CD4-positive, CD25-positive, alpha-beta regulatory T cell (primary cell): ENCODE measurements around the gene FAM163A. TPM values are rescaled to one million over a fixed set of nuclear protein-coding genes. Genes with fewer than 3 reads are reported as not detected.
A peak's percentile ranks its signal among the peaks of the same experiment; 100 is the strongest.

Experiments
- ATAC-seq, 2 donors: fragments of 150-1000 bp; cut with Tn5 transposase; one replicate each; pipeline ENCODE4 v1.10.0; 2021; ENCODE audit warnings: low read depth in 2 of 2, moderate number of reproducible peaks in 2 of 2, moderate library complexity in 1 of 2
- DNase-seq, 3 donors: peaks; one replicate each; pipeline versions ENCODE4 v3.0.0 to v3.0.0-alpha.2; 2012 to 2022; ENCODE audit warnings: mixed read lengths in 1 of 3
- H3K27ac ChIP-seq: one replicate; pipeline ENCODE4 v1.7.0; 2013; ENCODE audit warnings: mild to moderate bottlenecking, low read length; ENCODE audit not compliant: insufficient read depth, poor library complexity, severe bottlenecking
- H3K27me3 ChIP-seq: one replicate; pipeline ENCODE4 v1.7.0; 2013; ENCODE audit warnings: low read length; ENCODE audit not compliant: control insufficient read depth, insufficient read depth
- H3K36me3 ChIP-seq: one replicate; pipeline ENCODE4 v1.7.0; 2013; ENCODE audit warnings: mild to moderate bottlenecking, low read length, moderate library complexity; ENCODE audit not compliant: control insufficient read depth, insufficient read depth
- H3K4me1 ChIP-seq: 2 replicates; pipeline ENCODE4 v1.7.0; 2013; ENCODE audit warnings: mild to moderate bottlenecking, low read length; ENCODE audit not compliant: insufficient read depth, control insufficient read depth, poor library complexity, severe bottlenecking
- H3K4me3 ChIP-seq: one replicate; pipeline ENCODE4 v1.7.0; 2013; ENCODE audit warnings: low read depth, mild to moderate bottlenecking, low read length, moderate library complexity
- H3K9me3 ChIP-seq, 2 experiments: 1 replicate in 1 of 2; 2 replicates in 1 of 2; pipeline ENCODE4 v1.7.0; 2013; ENCODE audit warnings: low read length in 2 of 2, mild to moderate bottlenecking in 1 of 2, moderate library complexity in 1 of 2; ENCODE audit not compliant: control insufficient read depth in 2 of 2
- H3K27ac Mint-ChIP-seq, 3 donors: one replicate each; pipeline ENCODE4 v1.8.0; 2020 to 2022; ENCODE audit warnings: mild to moderate bottlenecking in 3 of 3, mixed read lengths in 3 of 3, moderate library complexity in 2 of 3
- H3K27me3 Mint-ChIP-seq: one replicate; pipeline ENCODE4 v1.8.0; 2022; ENCODE audit warnings: mild to moderate bottlenecking, mixed read lengths
- H3K36me3 Mint-ChIP-seq: one replicate; pipeline ENCODE4 v1.8.0; 2020; ENCODE audit warnings: mixed read lengths
- H3K4me1 Mint-ChIP-seq, 4 donors: one replicate each; pipeline ENCODE4 v1.8.0; 2020 to 2022; ENCODE audit warnings: mixed read lengths in 4 of 4, mild to moderate bottlenecking in 1 of 4
- H3K4me3 Mint-ChIP-seq, 4 donors: one replicate each; pipeline ENCODE4 v1.8.0; 2020 to 2022; ENCODE audit warnings: mild to moderate bottlenecking in 4 of 4, mixed read lengths in 4 of 4, moderate library complexity in 3 of 4
- H3K9me3 Mint-ChIP-seq, 7 donors: one replicate each; pipeline ENCODE4 v1.8.0; 2020 to 2022; ENCODE audit warnings: mixed read lengths in 7 of 7, mild to moderate bottlenecking in 3 of 7, moderate library complexity in 2 of 7
- polyA plus RNA-seq, 4 donors: library from polyadenylated mRNA; unstranded; fragments of 300-500 nt; fragmentation: Illumina TruSeq; gene quantifications; one replicate each; pipeline ENCODE4 v1.2.3, GENCODE V29; 2021
- total RNA-seq: library from RNA; stranded (reverse); gene quantifications from one replicate; pipeline ENCODE4 v1.2.3, GENCODE V29; 2022

FAM163A gene
- total and polyA plus RNA-seq, 5 donors from 2014 or later, result 0.13 TPM; not detected in 4

DNA sequence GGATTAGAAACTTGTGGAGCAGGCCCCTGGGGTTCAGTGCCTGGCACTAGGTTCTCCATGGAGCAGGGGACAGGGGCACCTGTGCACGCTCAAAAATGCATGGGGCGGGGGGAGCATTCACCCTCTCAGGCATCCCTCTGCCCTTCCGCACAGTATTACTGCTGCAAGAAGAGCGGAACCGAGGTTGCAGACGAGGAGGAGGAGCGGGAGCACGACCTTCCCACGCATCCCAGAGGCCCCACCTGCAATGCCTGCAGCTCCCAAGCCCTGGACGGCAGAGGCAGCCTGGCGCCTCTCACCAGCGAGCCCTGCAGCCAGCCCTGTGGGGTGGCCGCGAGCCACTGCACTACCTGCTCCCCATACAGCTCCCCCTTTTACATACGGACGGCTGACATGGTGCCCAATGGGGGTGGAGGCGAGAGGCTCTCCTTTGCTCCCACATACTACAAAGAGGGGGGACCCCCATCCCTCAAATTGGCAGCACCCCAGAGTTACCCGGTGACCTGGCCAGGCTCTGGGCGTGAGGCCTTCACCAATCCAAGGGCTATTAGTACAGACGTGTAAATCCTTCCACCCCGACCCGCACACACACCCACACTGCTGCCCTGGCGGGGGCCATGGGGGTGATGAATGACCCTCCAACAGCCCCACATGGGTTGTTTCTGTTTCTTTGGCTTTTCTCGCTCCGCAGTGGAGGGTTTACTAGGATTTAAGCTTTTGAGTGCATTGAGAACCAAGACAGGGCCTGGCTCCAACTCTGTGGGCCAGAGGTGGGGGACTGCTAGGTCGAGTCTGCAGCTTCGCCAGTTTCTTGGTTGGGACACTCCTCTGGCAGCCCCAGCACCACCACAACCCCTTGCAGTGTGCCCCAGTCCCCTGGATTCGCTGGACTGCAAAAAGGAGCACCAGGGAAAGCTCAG, 70.8 kb downstream of the FAM163A start:
- no peaks in the 10 kb centered on the region for H3K36me3 ChIP-seq
- Mint-ChIP-seq H3K27me3 (peaks cover 15% of the 10 kb centered on the region), H3K4me1 (peaks cover 0 to 26% (median 12%) of the 10 kb centered on the region in 4 donors), H3K4me3 (peak overlapping the region in 3 of 4 donors; percentile 90 to 97 (median 95)), H3K36me3 (no peaks in the 10 kb centered on the region), H3K27ac (peak overlapping the region in 2 of 3 donors; percentile 38 to 87), H3K9me3 (no peaks in the 10 kb centered on the region)
- no peak for DNase-seq
- H3K4me1 ChIP-seq, result peaks cover 17% of the 10 kb centered on the region
- no peak overlapping the region for H3K4me3 ChIP-seq
- H3K9me3 ChIP-seq, result no peaks in the 10 kb centered on the region
- ATAC-seq, result no peak
- no peak overlapping the region for H3K27ac ChIP-seq
- no peaks in the 10 kb centered on the region for H3K27me3 ChIP-seq

GRCh38 chr1:179814546-179814838, 71.4 kb downstream of the FAM163A start:
- H3K27ac ChIP-seq, result no peak overlapping the region
- DNase-seq, result no peak

DNA sequence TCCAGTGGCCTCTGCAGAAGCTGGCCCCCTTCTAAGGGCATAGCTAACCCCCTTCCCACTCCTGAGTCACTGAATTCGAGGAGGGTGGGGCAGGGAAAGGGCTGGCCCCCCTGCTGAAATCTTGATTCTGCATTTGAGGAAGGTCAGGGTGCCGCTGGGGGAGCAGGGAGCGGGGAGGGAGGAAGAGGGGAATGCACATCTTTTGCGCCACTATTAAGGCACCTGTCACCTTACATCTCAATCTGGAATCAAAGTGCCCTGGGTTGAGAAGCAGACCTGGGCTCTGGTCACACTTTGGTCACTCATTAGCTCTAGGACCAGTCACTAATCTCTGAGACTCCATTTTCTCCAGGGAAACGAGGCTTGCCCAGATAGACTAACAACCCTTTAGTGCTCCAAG, 72.5 kb downstream of the FAM163A start:
- Mint-ChIP-seq H3K36me3 (no peaks in the 10 kb centered on the region), H3K4me1 (peaks cover 0 to 22% (median 7%) of the 10 kb centered on the region in 4 donors), H3K27me3 (peaks cover 9% of the 10 kb centered on the region), H3K27ac (peak overlapping the region in 2 of 3 donors; percentile 87 to 95), H3K4me3 (peak overlapping the region; percentile 87 to 97 (median 92)), H3K9me3 (no peaks in the 10 kb centered on the region)
- Histone ChIP-seq H3K27ac (no peak overlapping the region), H3K9me3 (no peaks in the 10 kb centered on the region), H3K4me3 (peak overlapping the region; percentile 73), H3K27me3 (no peaks in the 10 kb centered on the region), H3K36me3 (no peaks in the 10 kb centered on the region), H3K4me1 (peaks cover 17% of the 10 kb centered on the region)
- DNase-seq, result no peak
- no peak for ATAC-seq

More at GRCh38 chr1:179814546-179814838, 71.4 kb downstream of the FAM163A start:
- H3K4me3 Mint-ChIP-seq, result peak overlapping the region; percentile 87 to 97 (median 92)
- H3K27me3 Mint-ChIP-seq, result peaks cover 16% of the 10 kb centered on the region
- ATAC-seq, result peak; percentile 34 to 36
- H3K4me1 Mint-ChIP-seq, result peaks cover 0 to 26% (median 12%) of the 10 kb centered on the region in 4 donors
- H3K36me3 Mint-ChIP-seq, result no peaks in the 10 kb centered on the region
- H3K27ac Mint-ChIP-seq, result peak overlapping the region in 2 of 3 donors; percentile 87 to 95
- peaks cover 17% of the 10 kb centered on the region for H3K4me1 ChIP-seq
- H3K27me3 ChIP-seq, result no peaks in the 10 kb centered on the region
- no peaks in the 10 kb centered on the region for H3K9me3 ChIP-seq
- H3K4me3 ChIP-seq, result peak overlapping the region; percentile 73
- H3K36me3 ChIP-seq, result no peaks in the 10 kb centered on the region
- H3K9me3 Mint-ChIP-seq, result no peaks in the 10 kb centered on the region

- H3K9me3 ChIP-seq, result no peaks in the 10 kb centered on the region
- no peaks in the 10 kb centered on the region for H3K27me3 ChIP-seq
- no peak overlapping the region for H3K4me3 ChIP-seq
- Mint-ChIP-seq H3K4me3 (peak overlapping the region; percentile 11 to 95 (median 88)), H3K9me3 (no peaks in the 10 kb centered on the region), H3K27me3 (peaks cover 9% of the 10 kb centered on the region), H3K36me3 (no peaks in the 10 kb centered on the region), H3K27ac (peak overlapping the region in 1 of 3 donors; percentile 51), H3K4me1 (peaks cover 0 to 22% (median 7%) of the 10 kb centered on the region in 4 donors)
- H3K4me1 ChIP-seq, result peaks cover 17% of the 10 kb centered on the region
- DNase-seq (no peak), ATAC-seq (no peak)
- no peaks in the 10 kb centered on the region for H3K36me3 ChIP-seq
- no peak overlapping the region for H3K27ac ChIP-seq
These were observed 73.3 kb downstream of the FAM163A start for GRCh38 chr1:179816196-179816960.

GRCh38 chr1:179817056-179817455, 74.0 kb downstream of the FAM163A start:
- H3K9me3 Mint-ChIP-seq, result no peaks in the 10 kb centered on the region
- peaks cover 9% of the 10 kb centered on the region for H3K27me3 Mint-ChIP-seq
- H3K27ac Mint-ChIP-seq, result no peak overlapping the region
- H3K36me3 Mint-ChIP-seq, result no peaks in the 10 kb centered on the region
- Histone ChIP-seq H3K4me1 (peaks cover 17% of the 10 kb centered on the region), H3K27ac (no peak overlapping the region), H3K4me3 (no peak overlapping the region), H3K36me3 (no peaks in the 10 kb centered on the region), H3K27me3 (no peaks in the 10 kb centered on the region), H3K9me3 (no peaks in the 10 kb centered on the region)
- H3K4me3 Mint-ChIP-seq, result peak overlapping the region in 2 of 4 donors; percentile 10 to 87
- peaks cover 0 to 22% (median 7%) of the 10 kb centered on the region in 4 donors for H3K4me1 Mint-ChIP-seq
- no peak for ATAC-seq
- DNase-seq, result no peak

DNA sequence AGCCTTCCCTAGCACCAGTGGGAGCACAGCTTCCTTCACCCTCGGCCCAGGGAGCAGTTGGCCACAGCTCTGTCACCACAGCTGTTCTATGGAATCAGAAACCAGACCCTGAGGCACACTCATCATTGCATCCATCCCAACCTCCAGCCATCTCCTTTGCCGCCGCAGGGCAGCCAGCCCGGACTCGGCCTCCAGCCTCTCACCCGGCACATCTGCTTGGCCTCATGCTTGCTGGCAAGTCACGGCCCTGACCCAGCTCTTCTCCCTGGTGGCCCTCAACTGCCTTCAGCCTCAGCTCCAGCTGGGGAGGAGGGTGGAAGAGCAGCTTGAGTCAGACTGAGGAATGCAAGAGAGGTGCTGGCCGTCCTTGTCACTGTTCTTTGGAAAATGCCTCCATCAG, 74.7 kb downstream of the FAM163A start:
- H3K4me3 ChIP-seq, result no peak overlapping the region
- Mint-ChIP-seq H3K27ac (no peak overlapping the region), H3K36me3 (no peaks in the 10 kb centered on the region), H3K4me3 (peak overlapping the region in 1 of 4 donors; percentile 58), H3K9me3 (no peaks in the 10 kb centered on the region), H3K4me1 (peaks cover 0 to 22% (median 7%) of the 10 kb centered on the region in 4 donors), H3K27me3 (peaks cover 9% of the 10 kb centered on the region)
- no peak overlapping the region for H3K27ac ChIP-seq
- DNase-seq (no peak), ATAC-seq (no peak)
- H3K36me3 ChIP-seq, result no peaks in the 10 kb centered on the region
- no peaks in the 10 kb centered on the region for H3K27me3 ChIP-seq
- no peaks in the 10 kb centered on the region for H3K9me3 ChIP-seq
- peaks cover 17% of the 10 kb centered on the region for H3K4me1 ChIP-seq

DNA sequence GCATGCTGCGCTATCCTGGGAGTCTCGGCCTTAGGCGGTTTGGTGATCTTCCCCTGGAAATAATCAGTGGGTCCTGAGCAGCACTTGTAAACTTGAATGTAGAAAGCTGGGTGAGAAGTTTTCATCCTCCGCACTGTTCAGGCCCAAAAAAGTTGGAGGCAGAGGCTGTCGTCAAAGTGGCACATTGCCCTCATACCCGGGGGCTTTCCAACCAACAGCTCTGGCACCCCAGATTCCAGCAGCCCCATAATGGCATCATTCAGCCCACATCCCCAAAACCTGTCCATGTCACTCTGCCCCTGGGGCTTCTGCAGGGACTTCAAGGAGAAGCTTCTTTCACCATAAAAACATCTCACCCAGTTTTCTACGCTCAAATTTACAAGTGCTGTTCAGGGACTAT, 75.2 kb downstream of the FAM163A start:
- Histone ChIP-seq H3K4me3 (no peak overlapping the region), H3K4me1 (peaks cover 17% of the 10 kb centered on the region), H3K27ac (no peak overlapping the region), H3K27me3 (no peaks in the 10 kb centered on the region), H3K9me3 (no peaks in the 10 kb centered on the region), H3K36me3 (no peaks in the 10 kb centered on the region)
- Mint-ChIP-seq H3K4me1 (peaks cover 0 to 22% (median 7%) of the 10 kb centered on the region in 4 donors), H3K36me3 (no peaks in the 10 kb centered on the region), H3K9me3 (no peaks in the 10 kb centered on the region), H3K27me3 (peaks cover 9% of the 10 kb centered on the region), H3K27ac (no peak overlapping the region), H3K4me3 (peak overlapping the region in 1 of 4 donors; percentile 27)
- ATAC-seq (no peak), DNase-seq (no peak)
